SHP77 treated with DMSO at 0.1 percent for 48 hours (cell line): ENCODE data around the gene CDON.
"Not testable (repeated sequence)": the region's sequence is repeated elsewhere in the genome, so short reads cannot be mapped to it uniquely, and the experiment has no call there.

Source experiments
- DNase-seq: peaks from one replicate; lab custom pipeline; 2025; lab: John Stamatoyannopoulos, UW

CDON gene

GRCh38 chr11:126039485-126040271 is 23.0 kb downstream of the CDON start:
- no peak for DNase-seq

- no peak for DNase-seq
Observed at GRCh38 chr11:126035718-126036117, 26.9 kb downstream of the CDON start.

DNA sequence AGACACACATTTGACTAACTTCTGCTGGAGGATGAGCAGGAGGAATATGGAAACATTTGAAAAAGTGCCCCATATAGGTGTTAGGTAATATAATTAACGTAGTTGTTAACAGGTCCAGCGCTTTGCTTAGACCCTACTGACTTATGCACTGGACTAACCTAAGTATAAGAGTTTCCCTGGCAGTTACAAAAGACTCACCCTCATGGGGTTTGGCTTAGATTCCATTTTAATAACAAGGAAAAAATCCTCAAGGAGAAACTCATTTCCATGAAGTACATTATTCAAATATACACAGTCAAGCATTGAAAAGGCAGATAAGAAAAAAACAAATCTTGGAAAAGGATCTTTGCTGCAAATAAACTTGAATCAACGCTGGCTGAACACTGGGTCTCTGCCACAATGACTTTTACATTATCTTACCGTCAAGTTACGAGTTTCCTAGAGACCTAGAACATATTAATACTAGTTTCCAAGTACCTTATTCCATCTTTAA is 27.7 kb downstream of the CDON start:
- DNase-seq: no peak

DNA sequence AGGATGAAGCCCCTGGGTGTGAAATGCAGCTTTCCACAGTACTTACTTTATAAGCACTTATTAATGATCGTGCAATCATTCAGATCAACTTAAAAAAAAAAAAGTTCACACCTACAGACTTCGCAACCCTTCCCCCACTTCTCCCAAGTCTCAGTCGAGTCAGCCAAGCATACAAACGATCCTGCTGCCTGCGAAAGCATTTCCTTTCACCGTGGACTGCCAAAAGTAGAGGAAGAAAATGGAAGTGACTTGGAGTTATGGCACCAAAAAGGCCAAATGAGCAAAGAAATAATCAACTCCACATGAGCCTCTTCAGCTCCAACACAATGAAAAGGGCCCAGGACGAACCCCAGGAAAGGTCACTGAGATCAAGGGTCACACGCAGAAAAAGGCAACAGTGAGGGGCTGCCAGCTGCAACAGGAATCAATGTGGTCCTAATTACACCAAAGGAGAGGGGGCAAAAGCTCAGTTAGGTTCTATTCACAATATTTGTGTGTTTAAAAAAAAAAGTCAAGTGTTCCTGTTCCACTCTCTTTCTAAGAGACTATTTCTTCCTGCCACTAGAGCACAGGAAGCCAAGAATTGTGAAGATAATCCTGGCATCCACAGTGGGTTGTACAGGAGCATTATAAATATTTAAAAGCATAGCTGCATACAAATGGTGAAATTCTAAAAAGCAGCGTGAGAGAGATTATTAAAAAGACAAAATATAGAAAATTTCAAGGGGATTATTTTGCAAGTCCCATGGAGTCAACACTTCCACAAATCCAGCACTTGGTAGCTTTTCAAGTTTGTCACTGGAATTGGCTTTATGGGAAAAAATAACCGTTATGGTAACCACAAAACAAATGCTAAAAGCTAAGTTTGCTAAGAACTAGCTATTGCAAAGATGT is 28.4 kb downstream of the CDON start:
- DNase-seq: no peak

GRCh38 chr11:126032375-126032774 is 30.3 kb downstream of the CDON start:
- no peak for DNase-seq

GRCh38 chr11:126029805-126030204 is 32.9 kb downstream of the CDON start:
- no peak for DNase-seq

DNA sequence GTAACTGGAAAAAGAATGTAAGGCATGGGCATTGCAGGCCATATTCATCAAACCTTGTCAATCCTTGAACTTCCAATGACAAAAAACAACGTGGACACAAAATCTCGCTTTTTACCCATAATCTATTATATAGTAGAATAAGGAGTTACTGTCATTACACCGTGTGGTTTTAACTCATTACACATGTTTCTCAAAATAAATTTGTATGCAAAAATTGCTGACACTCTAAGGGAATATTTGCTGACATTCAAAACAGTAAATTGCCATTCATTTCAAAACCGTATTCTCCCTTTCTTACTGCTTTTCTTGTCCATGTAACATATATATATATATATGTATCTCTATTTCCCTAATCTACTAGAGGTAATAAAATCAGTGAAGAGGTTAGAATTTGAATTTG is 33.4 kb downstream of the CDON start:
- DNase-seq: no peak

DNA sequence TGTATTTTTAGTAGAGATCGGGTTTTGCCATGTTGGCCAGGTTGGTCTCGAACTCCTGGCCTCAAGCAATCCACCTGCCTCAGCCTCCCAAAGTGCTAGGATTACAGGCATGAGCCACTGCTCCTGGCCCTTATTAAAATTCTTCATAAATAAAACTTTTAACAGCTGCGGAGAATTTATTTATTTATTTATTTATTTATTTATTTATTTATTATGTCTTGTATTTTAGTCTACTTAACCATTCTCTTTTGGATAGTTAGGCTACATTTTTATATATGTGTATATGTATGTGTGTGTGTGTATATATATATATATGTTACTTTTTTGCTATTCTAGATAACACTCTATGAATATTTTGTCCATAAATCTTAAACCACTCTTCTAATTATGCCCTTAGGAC is 34.1 kb downstream of the CDON start:
- not testable (repeated sequence) for DNase-seq

DNA sequence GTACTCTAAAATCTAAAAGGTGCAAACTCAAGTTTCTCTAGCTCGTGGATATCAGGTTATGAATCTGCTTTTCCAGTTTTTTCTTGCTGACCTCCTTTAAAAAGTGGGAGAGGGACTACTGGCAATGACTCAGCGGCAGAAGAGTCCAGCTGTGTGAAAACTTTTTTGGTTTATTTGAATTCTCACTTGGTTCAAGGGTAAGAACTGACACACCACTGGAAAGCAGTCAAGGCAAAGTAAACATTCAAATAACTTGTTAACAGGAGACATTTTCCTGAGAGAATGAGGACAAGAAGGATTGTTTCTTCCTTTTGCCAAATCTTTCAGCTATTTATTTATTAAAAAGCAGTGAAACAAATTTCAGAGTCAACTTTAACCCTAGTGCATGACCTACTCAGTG is 36.1 kb downstream of the CDON start:
- no peak for DNase-seq

DNA sequence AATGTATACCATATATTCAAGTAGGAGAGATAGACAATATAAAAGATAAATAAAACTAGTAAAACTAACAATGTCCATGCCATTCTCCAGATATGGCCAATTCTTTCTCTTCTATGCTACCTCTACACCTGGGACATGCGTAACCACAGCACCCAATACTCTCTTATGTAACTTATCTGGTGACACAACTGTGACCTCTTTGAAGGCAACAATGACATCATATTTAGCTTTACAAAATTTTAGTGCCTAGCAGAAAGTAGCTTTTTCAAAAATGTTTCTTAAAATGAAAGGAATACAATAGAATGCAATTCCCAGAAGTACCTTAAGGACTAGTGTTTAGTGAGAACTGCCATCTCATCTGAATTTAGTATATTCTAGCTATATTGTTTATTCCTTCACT is 36.8 kb downstream of the CDON start:
- no peak for DNase-seq

DNA sequence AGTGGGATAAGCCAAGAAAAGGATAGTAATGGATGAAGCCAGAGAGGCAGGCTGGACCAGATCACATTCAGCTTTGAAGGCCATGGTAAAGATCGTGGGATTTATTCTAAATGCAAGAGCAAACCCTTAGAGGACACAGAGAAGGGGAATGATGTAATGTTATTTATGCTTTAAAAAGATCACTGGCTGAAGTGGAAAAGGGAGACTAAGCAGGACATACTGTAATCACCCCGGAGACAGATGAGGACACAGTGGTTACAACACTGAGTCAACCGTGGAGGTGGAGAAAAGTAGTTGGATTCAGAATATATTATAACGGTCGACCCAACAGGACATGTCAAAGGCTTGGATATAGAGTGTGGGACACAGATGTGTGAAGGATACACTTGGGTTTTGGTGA is 38.5 kb downstream of the CDON start:
- no peak for DNase-seq

DNA sequence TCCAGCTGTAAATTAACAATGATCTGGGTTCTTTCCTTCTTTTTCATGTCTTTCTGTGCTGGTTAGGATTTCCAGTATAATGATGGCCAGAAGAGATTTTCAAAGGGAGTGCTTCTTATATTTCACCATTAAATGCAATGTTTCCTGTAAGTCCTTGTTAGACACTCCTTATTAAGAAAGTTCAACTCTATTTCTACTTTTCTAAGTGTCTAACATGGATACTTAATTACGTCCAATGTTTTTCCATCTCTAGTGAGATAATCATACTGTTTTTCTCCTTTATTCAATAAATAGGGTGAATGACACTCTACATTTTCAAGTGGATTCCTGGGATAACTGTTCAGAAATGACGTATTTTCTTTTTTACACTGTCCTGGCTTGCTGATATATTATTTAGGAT is 49.8 kb downstream of the CDON start:
- DNase-seq: no peak

DNA sequence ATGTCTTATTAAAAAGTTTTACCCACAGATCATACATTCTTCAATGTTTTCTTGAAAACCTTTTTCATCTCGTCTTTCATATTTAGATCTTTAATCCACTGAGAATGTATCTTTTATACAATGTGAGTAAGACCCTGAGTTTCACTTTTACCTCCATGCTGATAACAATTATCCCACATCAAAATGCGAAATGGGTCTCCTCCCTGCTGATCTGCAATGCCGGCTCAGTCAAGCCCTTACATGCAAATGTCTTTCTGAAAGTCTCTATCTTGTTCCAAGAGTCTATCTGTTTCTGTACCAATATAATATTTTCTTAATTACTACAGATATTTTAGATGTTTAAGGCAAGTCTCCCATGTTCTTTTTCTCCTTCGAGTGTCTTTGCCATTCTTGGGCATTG is 50.9 kb downstream of the CDON start:
- no peak for DNase-seq

- no peak for DNase-seq
Observed at GRCh38 chr11:126011265-126011664, 51.4 kb downstream of the CDON start.

DNA sequence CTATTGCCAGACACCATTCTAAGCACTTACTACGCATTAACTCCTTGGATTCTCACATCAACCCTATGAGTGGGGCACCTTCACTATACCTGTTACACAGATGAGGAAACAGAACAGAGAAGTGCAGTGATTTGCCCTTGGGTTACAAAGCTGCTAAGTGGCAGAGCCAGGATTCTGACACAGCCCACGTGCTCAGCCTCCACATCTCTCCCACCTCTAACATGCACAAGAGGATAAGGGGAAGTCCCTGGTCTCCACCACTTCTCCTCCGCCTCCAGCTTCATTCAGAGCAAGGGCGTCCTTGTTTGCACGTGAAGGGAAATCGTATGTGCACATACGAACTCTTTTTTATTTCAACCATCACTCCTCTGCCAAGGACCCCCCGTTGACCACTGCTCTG is 53.7 kb downstream of the CDON start:
- no peak for DNase-seq

- DNase-seq: no peak
Observed at GRCh38 chr11:126007238-126007637, 55.4 kb downstream of the CDON start.

GRCh38 chr11:126006068-126006467 is 56.6 kb downstream of the CDON start:
- DNase-seq: no peak

- DNase-seq: no peak
Observed at GRCh38 chr11:126002181-126002580, 60.5 kb downstream of the CDON start.

DNA sequence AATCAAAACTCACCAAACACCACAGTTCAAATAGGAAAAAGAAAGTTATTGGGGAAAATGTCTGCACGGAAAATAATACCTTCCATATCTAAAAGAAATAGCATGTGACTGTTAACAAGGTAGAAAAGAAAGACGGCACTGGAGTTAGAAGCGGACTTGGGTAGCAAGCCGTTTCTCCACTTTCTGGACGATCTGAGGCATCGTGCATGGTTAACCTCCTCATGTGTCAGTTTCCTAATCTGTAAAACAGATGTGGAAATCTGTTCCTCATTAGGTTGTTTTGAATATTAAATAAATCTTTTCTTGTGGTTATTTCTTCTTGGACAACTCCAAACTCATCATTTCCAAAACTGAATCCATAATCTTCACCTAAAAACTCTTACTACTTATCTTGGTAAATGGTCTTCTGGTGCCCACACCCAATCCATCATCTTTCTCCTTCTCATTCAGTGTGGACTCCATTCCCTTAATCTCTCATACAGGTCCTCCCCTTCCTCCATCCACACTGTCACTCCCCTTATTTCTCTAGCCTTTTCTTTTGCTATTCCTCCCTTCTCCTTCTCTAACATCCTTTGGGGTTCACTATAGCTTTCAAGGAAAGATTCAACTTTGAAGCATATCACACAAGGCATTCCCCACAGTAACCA is 63.3 kb downstream of the CDON start:
- DNase-seq: no peak

DNA sequence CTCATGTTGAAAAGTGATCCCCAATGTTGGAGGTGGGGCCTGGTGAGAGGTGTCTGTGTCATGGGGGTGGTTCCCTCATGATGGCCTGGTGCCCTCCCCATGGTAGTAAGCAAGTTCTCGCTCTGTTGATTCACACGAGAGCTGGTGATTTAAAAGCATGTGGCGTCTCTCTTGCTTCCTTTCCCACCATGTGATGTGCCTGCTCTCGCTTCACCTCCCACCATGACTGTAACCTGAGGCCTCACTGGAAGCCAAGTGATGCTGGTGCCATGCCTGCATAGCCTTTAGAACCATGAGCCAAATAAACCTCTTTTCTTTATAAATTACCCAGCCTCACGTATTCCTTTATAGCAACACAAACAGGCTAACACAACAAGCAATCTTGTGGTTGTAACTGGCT is 64.4 kb downstream of the CDON start:
- no peak for DNase-seq

GRCh38 chr11:125995313-125995712 is 67.4 kb downstream of the CDON start:
- DNase-seq: no peak

GRCh38 chr11:125994509-125994908 is 68.2 kb downstream of the CDON start:
- no peak for DNase-seq

- DNase-seq: no peak
Observed at GRCh38 chr11:125992893-125993292, 69.8 kb downstream of the CDON start.
